Astrocyte of the cerebellum (primary cell): ENCODE data around the gene SIGLEC6.

Source experiments
- DNase-seq: peaks from one replicate; pipeline ENCODE4 v3.0.0-alpha.2; 2011; ENCODE audit warnings: low read depth
- H3K4me3 ChIP-seq: 2 replicates; pipeline ENCODE4 v1.5.1; 2011; ENCODE audit warnings: mild to moderate bottlenecking, low read depth, low read length, moderate library complexity
- in situ Hi-C: cut with HindIII; loops from 2 replicates; pipeline ENCODE4 v1.10.0; 2017; ENCODE audit warnings: low sequenced_read_pairs
- TF ChIP-seq, protein P1 (sequence below): IDR thresholded peaks from 2 replicates; pipeline ENCODE4 v1.5.1; 2012; ENCODE audit warnings: low read length, low read depth, moderate library complexity, mild to moderate bottlenecking; ENCODE audit errors: missing control alignments

The SIGLEC6 gene

DNA sequence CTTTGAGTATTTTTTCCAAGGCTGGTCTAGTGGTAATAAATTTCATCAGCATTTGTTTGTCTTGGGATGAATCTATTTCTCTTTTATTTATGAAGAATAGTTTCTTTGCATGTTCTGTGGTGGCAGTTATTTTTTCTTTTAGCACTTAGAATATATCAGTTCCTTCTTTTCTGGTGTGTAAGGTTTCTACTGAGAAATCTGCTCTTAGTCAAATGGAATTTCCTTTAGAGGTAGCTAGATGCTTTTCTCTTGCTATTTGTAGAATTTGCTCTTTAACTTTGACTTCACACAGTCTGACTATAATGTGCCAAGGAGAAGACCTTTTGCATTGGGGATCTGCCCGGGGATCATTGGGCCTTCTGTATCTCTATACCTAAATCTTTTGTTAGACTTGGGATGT, 4.1 kb upstream of the SIGLEC6 start:
- no peak overlapping the region for H3K4me3 ChIP-seq
- DNase-seq, result no peak
- TF ChIP-seq, protein P1, sequence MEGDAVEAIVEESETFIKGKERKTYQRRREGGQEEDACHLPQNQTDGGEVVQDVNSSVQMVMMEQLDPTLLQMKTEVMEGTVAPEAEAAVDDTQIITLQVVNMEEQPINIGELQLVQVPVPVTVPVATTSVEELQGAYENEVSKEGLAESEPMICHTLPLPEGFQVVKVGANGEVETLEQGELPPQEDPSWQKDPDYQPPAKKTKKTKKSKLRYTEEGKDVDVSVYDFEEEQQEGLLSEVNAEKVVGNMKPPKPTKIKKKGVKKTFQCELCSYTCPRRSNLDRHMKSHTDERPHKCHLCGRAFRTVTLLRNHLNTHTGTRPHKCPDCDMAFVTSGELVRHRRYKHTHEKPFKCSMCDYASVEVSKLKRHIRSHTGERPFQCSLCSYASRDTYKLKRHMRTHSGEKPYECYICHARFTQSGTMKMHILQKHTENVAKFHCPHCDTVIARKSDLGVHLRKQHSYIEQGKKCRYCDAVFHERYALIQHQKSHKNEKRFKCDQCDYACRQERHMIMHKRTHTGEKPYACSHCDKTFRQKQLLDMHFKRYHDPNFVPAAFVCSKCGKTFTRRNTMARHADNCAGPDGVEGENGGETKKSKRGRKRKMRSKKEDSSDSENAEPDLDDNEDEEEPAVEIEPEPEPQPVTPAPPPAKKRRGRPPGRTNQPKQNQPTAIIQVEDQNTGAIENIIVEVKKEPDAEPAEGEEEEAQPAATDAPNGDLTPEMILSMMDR, result no peak
- in situ Hi-C loops, result no loop called here

- TF ChIP-seq, protein P1, result no peak
- no peak overlapping the region for H3K4me3 ChIP-seq
- DNase-seq, result no peak
- in situ Hi-C loops, result no loop called here
Observed at GRCh38 chr19:51530616-51531015, 854 bp downstream of the SIGLEC6 start.

- TF ChIP-seq, protein P1, result no peak
- no peak for DNase-seq
- no peak overlapping the region for H3K4me3 ChIP-seq
- in situ Hi-C loops, result no loop called here
Observed at GRCh38 chr19:51529301-51529700, 2.2 kb downstream of the SIGLEC6 start.

GRCh38 chr19:51525651-51526050, 5.8 kb downstream of the SIGLEC6 start:
- TF ChIP-seq, protein P1, result no peak
- H3K4me3 ChIP-seq, result no peak overlapping the region
- in situ Hi-C loops, result no loop called here
- no peak for DNase-seq

DNA sequence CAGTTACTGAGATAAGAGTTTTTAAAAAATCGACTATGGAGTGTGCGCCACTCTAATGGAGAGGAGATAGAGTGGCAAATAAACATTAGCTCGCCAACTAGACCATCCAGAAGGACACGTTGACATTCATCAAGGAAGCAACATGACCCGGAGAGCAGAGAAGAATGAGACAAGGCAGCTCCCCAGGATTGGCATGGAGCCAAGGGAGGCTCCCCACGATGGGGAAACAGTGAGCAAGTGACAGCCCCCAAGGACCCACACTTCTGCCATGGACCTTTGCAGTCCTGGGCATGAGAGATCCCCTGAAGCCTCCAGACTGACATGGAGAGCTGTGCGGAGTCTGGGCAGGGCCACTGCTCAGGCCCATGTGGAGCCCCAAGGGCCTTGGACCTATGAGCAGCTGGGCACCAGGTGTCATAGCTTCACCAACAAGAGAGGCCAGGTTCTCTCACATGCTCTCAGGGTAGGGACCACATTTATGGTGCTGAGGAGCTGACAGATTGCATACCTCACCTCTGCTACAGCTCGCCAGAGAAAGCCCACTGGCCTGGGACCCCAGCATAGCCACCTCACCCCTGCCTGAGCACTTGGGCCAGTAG, 6.7 kb downstream of the SIGLEC6 start:
- H3K4me3 ChIP-seq, result no peak overlapping the region
- TF ChIP-seq, protein P1, result no peak
- in situ Hi-C loops, result no loop called here
- no peak for DNase-seq

DNA sequence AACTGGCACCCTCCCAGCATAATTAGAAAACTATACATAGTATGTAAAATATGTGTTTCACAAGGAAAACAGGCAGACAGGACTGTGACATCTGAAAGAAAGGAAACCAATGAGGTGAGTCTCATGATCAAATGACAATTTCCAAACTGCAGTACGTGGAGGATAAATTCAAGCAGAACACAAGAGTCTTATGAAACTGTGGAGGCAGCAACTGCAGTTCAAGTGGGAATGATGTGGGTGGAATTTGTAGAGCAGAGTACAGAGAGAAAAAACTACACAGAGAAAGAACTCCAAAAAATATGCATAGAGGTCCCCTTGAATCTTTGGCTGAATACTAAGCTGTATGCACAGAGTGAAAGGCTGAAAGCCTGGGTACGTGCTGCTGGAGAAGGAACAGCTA, 9.7 kb downstream of the SIGLEC6 start:
- DNase-seq, result no peak
- TF ChIP-seq, protein P1, result no peak
- H3K4me3 ChIP-seq, result no peak overlapping the region
- in situ Hi-C loops, result no loop called here

GRCh38 chr19:51521357-51521756, 10.1 kb downstream of the SIGLEC6 start:
- no peak overlapping the region for H3K4me3 ChIP-seq
- no peak for DNase-seq
- in situ Hi-C loops, result no loop called here
- TF ChIP-seq, protein P1, result no peak
